Stimulated activated CD4-positive, alpha-beta T cell treated with anti-CD3 and anti-CD28 coated beads, Interleukin-15, amount 100 ng/mL, for 1 hour (primary cell): ENCODE results near the gene C1orf174.

ENCODE experiments used
- DNase-seq, 2 donors: peaks; one replicate each; pipeline ENCODE4 v3.0.0-alpha.2; 2020; ENCODE audit warnings: low read depth in 1 of 2, low spot score in 1 of 2

C1orf174 gene

GRCh38 chr1:3876716-3877115 lies 23.4 kb downstream of the C1orf174 start:
- no peak for DNase-seq

DNA sequence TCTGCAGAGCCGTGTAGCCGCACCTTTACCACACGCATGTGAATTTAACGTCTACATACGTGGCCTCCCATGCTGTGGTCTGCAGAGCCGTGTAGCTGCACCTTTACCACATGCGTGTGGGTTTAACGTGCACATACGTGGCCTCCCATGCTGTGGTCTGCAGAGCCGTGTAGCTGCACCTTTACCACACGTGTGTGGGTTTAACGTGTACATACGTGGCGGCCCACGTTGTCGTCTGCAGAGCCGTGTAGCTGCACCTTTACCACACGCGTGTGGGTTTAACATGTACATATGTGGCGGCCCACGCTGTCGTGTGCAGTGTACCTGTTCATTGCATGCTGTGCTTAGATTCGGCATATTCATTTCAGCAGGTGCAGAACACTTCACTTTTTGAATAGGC lies 25.3 kb downstream of the C1orf174 start:
- DNase-seq = no peak

GRCh38 chr1:3872546-3872945 lies 27.5 kb downstream of the C1orf174 start:
- no peak for DNase-seq

DNA sequence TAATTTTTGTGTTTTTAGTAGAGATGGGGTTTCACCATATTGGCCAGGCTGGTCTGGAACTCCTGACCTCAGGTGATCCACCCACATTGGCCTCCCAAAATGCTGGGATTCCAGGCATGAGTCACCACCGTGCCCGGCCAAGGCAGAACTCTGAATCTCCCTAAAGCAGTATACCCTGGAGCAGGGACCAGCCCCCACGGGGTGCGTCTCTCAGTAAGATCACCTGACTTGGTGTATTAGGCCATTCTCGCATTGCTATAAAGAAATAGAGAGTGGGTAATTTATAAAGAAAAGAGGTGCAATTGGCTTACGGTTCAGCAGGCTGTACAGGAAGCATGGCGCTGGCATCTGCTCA lies 28.6 kb downstream of the C1orf174 start:
- DNase-seq = no peak

GRCh38 chr1:3869751-3870301 lies 30.2 kb downstream of the C1orf174 start:
- no peak for DNase-seq

- DNase-seq = no peak
Observed at GRCh38 chr1:3868464-3869006, 31.5 kb downstream of the C1orf174 start.

DNA sequence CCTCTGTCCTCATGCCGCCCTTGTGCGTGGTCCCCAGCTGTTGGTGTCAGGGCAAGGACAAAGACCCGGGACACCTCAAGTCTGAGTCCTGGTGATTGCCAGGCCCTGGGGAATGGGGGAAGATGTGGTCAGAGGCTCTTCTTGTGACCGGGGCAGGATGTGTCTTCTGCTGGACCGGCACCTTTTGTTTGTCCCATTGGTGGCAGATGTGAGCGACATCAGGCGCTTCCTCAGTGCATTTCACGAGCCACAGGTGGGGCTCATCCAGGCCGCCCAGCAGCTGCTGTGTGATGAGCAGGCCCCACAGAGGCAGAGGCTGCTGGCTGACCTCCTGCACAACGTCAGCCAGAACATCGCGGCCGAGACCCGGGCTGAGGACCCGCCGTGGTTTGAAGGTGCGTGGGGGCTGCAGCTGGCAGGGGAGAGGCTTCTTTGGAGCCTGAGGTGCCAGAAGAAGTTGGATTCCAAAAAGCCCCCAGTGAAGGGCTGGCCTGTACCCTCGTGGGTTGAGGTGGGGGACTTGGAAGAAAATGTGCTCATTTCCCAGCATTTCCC lies 34.4 kb downstream of the C1orf174 start:
- no peak for DNase-seq

DNA sequence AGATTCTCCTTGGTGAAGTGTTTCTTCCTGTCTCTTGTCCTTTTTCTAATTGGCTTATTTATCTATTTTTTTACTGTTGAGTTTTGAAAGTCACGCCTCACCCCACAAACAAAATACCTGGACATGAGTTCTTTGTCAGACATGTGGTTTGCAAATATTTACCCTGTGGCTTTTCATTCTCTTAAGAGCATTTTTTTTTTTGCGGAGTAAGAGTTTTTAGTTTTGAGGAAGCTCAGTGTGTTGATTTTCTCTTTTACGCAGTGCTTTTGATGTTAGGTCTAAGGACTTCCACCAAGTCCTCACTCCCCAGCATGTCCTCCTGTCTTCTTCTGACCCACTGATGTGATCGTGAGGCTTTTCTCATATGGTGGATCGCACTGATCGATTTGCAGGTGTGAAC lies 35.2 kb downstream of the C1orf174 start:
- DNase-seq = no peak

DNA sequence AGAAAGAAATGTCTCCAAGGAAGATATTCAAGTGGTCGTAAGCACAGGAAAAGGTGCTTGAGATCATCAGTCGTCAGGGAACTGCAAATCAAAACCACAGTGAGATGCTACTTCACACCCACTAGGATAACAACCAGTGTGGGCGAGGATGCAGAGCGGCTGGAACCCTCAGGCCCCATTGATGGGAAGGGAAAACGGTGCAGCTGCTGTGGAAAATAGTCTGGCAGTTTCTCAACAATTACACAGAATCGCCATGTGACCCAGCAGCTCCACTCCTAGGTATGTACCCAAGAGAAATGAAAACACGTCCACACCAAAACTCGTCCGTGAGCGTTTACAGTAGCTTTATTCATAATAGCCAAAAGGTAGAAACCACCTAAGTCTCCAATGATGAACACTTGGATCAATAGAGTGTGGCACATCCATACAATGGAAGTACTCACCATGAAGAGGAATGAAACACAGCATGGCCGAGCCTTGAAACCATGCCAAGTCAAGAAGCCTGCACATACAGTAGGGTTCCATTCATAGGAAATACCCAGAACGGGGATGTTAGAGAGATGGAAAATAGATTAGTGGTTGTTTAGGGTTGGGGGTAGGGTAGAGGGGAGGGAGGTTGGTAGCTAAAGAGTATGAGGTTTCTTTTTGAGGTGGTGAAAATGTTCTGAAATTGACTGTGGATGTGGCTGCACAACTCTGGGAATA lies 36.7 kb downstream of the C1orf174 start:
- DNase-seq = no peak

DNA sequence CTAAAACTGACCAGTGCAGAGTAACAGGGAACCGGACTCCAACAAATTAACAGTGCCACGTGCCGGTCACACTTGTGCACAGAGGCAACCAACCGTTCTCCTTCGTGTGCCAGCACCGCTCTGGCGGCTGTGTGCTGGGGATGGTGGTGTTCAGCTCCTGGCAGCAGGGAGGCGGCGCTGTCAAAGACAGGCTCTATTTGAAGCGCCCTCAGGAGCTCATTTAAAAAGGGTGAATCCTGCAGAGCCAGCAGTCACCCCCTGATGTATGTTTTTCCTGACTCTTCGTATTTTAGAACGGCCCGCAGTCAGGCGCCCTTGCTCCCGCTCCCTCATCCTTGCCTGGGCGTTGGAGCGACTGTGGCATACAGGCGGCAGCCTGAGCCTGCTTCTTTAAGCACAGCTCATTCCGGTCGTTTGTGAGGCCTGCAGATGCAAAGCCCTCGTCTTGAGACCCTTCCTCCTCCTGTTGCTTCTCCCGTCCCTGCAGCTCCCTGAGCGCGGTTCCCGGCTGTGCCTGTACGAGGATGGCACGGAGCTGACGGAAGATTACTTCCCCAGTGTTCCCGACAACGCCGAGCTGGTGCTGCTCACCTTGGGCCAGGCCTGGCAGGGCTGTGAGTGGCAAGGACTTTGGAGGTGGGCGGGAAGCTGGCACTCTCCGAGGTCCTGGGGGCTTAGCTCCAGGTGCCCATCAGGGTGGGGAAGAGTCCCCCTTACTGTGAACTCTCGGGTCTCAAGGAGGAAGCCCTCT lies 41.7 kb downstream of the C1orf174 start:
- no peak for DNase-seq

DNA sequence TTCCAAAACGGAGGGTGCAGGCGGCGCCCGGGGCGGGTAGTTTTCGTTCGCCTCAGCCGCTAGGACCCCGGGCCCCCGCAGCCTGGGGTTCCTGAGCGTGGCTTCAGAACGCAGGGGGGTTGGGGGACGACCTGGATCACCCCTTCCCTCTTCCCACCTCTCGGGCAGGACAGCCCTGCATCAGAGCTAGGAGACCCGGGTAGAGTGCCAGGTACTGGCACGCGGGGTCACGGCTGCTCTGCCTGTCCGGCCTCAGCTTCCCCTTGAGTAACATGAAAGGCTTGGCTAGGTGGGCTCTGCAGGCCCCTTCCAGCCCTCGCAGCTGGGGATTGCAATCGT lies 42.3 kb downstream of the C1orf174 start:
- no peak for DNase-seq

DNA sequence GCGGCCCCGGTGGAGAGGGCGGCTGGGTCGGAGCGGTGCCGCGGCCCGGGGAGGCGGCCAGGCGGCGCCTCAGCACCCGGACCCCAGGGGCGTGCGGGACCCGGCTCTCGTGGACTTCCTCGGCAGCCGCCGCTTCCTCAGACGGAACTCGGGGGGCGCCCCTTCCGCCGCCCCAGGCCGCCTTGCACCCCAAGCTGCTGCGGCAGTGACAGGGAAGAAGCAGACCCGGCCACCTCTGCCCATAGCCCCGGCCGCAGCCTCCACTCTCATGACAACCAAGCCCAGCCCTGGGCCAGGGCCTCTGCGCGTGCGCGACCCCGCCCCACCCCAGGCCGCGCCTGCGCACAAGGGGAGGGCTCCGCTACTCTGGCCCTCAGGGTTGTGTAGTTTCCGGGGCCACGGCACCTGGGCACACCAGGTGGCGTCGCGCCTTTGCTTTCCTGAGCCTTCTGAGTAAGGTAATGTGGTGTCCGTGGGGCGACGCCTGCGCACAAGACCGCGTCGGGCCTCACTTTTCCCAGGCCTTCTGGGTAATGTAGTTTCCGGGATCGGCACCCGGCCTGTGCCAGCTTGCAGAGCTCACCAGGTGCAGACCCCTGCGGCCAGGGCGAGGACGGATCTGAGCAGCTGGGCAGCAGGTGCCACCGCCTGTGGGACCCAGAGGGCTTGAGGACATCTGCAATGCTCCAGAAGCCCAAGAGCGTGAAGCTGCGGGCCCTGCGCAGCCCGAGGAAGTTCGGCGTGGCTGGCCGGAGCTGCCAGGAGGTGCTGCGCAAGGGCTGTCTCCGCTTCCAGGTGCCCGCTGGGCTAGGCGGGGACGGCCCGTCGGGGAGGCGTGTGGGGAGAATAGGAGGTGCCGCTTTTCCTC lies 42.9 kb downstream of the C1orf174 start, which contains the start of the genes CEP104 and DFFB:
CEP104 (minus strand) TSS at position 289 of the 868 bp plus-strand sequence. CDS start 4,804 bp downstream, outside the sequence.
DFFB (plus strand) TSS at position 554 of the 868 bp plus-strand sequence; CDS start at position 682, 128 bp downstream.
- DNase-seq = peak; percentile 95 to 97

DNA sequence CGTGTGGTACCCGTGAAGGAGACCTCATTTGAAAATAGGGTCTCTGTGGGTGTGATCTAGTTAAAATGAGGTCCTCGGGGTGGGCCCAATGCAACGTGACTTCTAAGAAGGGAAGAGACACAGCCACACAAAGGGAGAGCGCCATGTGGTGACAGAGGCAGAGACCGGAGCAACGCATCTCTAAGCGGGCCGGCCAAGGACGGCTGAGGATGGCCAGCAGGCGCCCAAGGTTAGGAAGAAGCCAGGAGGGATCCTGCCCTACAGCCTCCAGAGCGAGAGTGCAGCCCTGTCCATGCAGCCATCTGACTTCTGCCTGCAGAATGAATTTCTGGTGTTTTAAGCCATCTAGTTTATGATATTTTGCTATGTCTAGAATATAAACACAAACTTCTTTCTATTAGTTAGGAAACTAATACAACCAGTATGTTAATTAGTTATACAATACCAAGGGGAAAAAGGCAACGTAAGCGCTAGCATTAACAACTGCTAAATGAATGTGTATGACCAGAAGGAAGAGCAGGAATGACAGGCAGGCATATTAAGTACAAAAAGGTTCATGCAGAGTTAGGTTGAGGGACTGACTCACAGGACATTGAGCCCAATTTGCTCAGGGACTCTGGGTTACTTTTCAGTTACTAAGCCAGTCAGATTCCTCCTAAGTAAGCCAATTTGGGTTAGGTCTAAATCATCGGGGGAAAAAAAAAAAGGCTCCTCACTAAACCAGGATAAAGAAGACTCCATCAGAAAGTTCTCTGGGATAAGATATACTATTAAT lies 47.2 kb downstream of the C1orf174 start:
- DNase-seq = no peak

GRCh38 chr1:3852091-3852490 lies 48.0 kb downstream of the C1orf174 start:
- DNase-seq = no peak

DNA sequence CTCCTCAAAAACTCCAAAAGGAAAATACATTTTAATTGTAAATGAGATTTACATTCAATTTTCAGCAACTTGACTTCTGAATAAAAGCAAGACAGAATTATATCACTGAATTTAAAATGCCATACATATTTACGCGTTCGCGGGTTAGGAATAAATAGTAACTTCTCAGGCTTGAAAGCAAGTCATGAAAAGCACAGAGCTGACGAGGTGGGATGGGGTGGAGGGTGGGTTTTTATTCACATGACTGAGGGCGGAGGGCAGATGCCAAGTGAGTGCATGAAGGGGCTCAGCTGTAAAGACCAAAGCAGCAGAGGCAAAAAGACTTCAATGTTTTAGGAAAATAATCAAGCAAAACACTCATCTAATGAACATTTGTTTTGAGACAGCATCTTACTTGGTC lies 48.8 kb downstream of the C1orf174 start:
- DNase-seq = no peak

- no peak for DNase-seq
Observed at GRCh38 chr1:3850857-3851256, 49.2 kb downstream of the C1orf174 start.

GRCh38 chr1:3847081-3847480 lies 53.0 kb downstream of the C1orf174 start:
- DNase-seq = no peak

DNA sequence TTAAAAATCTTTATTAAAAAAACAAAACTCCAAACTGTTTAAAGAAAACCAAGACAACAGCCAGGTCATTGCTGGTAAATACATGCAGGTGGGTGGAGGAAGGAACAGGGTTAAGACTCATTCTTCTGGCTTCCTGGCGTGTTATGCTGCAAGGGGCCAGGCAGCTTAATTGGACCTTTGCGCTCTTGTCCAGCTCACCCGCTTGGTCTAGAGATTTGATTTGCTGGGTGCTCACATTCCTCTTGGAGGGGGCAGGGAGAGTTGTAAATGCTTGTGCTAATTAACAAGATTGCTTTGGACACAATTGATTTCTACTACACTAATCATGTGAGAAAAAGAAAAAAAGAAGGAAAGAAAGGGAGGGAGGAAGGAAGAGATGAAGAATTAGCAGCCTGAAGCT lies 53.5 kb downstream of the C1orf174 start:
- DNase-seq = no peak

- DNase-seq = no peak
Observed at GRCh38 chr1:3842912-3843311, 57.2 kb downstream of the C1orf174 start.

- no peak for DNase-seq
Observed at GRCh38 chr1:3841491-3841890, 58.6 kb downstream of the C1orf174 start.
